Embryonic facial prominence (tissue), 1 donor: ENCODE measurements around the gene SUDS3.

Experiments used
- DNase-seq: peaks from one replicate; pipeline ENCODE4 v3.0.0-alpha.2; 2016; ENCODE audit errors: extremely low spot score

SUDS3 gene

DNA sequence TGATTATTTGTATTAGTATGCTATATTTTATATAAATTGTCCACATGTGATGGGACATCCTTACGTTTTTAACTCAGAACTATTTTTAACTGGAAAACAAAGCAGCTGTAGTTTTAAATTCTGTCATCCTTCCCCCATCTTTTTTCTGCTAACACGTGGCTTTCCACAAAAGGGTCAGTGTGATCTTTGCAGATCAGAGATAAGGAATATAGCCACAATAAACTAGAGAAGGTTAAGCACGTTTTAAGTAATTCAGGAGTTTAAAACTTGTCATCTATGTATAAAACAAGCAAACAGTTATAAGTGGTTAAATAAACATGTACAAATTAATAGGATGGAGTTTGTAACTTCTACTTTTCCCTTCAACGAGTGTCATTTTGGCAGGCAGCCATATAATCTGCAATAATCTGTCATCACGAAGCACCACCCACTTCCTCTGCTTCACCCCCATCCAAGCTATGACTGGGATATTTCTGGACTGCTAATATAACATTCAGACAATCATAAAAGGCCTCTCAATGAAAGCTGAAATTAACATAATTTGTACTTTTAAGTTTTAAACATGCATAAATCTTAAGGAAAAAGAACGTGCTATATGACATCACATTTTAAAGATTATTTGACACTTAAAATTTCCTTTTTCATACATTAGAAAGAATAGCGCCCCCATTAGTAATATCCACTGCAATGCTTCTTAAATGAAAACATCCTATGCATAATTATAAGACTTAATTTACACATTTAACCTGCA is 18.9 kb upstream of the SUDS3 start:
- no peak for DNase-seq

DNA sequence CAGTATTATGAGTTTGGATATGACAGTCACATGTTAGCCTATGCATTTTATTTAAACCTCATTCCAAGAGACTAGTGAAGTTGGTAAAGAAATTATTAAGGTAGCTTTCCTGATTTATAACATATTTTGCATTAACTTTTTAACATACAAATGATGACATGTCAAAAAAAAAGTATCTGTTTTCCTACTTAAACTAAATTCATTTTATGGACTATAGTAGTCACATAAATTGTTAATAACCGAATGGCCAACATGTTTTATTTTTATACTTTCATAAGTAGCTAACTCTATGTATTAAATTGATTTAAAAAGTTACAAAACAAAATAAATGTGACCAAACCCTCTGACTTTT is 18.4 kb upstream of the SUDS3 start:
- no peak for DNase-seq

DNA sequence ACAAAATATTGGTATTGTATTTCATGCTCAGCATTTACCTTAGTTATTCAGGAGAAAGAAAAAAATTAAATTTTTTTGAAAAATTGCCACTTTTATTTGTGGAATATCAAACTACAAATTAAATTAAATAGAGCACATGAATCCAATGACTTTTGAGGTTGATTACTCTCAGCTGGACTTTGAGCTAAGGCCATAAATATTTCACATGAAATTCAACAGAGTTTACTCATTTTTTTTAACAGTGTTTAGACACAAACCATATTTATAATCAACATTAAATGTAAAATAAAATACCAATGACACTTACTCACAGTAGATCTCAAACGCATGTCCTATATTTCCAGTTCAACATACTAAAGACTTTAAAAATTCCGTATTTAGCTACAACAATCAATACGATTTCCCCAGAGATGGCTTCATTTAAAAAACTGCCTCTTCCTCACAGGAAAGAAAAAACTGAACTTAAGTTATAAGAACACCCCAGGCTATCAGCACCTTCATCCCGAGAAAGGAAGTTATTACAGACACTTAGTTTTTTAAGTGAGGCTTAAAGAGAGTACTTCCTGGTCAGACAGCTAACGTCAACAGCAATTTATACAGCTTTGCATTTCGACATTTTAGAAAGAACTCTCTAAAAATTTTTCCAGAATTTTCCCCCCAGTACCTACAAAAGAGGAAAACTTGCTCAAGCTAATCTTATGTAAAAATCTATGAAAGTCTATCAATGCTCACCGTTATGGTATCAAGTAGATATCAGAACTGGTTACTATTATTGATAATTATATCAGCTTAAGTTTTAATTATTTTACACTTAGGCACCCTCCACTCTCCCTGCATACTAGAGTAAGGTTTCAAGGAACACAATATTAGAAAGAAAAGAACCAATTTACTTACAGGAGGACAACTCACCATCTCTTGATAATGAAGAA is 17.5 kb upstream of the SUDS3 start:
- no peak for DNase-seq

DNA sequence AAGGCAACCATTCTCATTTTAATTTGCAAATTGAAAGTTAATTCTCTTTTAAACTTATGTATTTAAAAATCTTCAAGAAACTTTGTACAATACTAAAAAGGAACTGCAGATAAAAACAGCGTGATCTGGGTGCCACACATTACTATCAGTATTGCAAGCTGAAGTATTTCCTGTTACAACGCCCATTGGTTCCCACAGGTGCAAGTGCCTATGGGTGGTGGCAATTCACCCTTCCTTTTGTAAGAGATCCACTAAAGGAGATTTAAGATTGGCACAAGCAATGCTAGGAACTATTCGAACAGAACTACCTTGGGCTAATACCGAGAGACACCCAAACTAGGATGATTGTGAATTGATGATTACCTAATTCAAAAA is 16.8 kb upstream of the SUDS3 start:
- DNase-seq: no peak

DNA sequence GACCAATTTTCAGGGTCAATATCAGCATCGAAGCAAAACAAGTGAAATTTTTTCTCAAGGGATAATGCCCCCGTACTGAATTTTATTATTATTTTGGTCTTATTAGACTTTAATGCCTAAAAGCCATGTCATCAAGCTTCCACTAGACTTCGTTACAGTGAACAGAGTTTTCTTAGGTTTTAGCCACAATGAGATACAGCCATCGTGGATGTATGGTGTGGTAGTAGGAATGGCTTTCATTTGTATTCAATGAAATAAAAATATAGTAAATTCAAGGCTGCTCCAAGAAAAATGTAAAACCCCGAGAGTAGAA is 15.3 kb upstream of the SUDS3 start:
- DNase-seq: no peak

DNA sequence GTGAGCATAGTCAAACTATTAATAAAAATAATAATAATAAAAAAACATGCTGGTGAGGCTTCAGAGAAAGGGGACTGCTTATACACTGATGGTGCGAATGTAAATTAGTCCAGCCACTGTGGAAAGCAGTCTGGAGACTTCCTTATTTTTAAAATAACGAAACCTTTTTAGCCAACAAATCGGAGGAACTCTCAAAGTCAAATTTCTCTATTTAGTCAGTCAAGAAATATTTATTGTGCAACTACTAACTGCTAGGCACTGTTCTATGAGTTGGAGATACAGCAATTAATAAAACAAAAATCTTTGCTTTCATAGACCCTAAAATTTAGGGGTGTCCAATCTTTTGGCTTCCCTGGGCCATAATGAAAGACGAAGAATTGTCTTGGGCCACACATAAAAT is 14.5 kb upstream of the SUDS3 start:
- DNase-seq: no peak

DNA sequence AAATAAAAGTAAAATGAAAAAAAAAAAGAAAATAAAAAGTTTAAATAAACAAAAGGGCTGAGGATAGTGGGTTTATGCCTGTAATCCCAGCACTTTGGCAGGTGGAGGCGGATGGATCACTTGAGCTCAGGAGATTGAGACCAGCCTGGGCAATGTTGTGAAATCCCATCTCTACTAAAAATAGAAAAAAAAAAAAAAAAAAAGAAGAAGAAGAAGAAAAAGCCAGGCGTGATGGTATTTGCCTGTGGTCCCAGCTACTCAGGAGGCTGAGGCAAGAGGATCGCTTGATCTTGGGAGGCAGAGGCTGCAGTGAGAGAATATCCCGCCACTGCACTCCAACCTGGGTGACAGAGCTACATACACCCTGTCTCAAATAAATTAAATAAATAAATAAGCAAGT is 7.5 kb upstream of the SUDS3 start:
- DNase-seq: no peak

DNA sequence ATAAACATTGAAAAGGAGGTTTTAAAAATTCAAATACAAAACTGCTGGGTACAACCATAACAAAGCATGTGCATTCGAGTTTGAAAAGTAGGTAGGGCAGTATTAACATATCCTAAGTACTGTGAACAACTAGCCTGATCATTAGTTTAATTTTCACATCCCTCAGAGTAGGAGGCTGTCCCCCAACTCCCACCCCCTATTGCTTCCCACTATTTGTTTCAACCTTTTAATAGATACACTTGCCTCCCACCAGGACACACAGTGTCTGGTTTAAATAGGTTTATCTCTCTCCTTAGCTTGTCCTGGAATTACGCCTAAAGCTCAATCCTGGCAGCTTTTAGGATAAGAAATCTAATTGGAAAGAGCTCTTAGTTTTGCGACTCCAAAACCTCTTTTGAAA is 5.8 kb upstream of the SUDS3 start:
- DNase-seq: no peak

DNA sequence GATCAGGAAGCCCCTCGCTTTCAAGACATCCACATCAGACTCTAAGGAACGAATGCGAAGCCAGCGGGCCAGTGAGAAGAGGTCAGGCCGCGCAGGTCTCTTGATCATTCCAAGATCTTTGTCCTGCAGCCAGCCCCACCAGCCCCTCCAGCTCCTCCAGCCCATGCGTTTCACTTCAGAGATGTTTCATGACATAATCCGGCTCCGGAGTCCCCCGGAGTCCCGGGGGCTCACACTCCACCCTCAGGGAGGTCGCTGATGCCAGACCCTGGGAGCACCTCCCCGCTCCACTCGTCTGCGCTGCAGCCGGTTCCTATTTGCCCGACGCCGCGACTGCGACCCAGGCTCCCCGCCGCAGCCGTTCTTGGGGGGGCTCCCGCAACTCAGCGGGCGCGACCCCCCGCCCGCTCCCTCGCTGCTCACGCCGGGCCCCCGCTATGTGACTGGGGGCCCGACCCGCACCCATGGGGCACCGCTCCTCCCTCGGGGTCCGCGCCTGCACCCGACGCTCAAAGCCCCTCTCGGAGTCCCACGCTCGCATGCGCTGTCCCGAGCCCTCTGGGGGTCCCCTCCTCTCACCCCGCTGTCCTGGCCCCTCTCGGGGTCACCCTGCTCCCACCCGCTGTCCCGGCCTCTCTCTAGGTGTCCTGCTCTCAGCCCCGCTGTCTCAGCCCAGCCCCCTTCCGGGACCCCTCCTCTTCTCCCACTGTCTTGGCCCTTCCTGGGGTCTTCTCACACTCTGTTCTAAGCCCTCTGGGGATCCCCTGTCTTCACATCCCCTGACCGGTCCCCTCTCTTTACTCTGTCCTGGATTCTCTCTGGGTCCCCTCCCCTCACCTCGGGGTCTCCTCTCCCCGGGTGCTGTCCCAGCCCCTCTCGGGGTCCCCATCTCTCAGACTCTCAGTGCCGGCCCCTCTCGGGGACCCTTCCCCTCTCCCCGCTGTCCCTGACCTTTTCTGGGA is 4.8 kb upstream of the SUDS3 start:
- no peak for DNase-seq

DNA sequence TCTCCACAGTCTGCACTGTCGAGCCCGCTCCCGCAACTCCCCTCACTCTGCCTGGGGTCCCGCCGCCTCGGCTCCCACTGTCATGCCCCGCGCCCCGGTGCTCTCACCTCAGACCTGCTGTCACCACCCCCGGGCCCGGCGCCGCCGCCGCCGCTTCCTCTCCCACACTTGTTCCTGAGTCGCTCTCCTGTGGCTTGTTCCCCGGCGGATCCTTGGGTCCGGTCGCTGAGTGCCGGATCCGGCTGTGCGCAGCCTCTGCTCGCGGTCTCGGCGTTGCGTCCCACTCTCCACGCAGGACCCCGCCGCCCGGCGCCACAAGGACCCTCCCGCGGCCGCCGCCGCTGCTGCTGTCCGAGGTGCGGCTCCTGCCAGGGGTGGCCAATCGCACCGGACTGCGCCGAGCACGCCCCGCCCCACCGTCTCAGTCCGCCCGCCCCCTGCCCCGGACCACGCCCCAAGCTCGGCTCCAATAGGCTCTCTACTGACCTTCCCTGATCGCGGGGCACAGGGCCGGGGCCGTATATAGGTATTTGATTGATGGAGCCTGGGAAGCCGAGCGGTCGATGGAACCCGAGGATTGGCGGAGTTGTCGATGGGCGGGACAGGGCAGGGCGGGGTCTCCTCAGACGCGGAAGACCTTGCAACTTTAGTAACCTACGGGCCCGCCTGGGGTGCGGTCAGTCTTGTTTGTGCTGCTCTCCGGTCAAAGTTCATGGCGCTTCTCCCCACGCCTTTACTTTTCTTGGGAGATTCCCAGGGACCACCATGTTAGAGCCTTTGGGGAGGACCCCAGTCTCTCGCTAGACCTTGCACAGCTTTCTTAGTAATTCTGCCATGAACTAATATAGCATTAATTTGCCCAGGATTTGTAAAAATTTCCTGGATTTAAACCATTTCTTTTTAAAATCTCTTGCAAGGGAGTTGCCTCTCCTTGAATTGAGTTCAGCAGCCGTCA is 3.5 kb upstream of the SUDS3 start, which contains the start of gene TAOK3:
TSS of gene TAOK3 (minus strand) at position 367 of the 955 bp plus-strand sequence. CDS start 117,340 bp downstream, outside the sequence.
- peak; percentile 96 for DNase-seq

DNA sequence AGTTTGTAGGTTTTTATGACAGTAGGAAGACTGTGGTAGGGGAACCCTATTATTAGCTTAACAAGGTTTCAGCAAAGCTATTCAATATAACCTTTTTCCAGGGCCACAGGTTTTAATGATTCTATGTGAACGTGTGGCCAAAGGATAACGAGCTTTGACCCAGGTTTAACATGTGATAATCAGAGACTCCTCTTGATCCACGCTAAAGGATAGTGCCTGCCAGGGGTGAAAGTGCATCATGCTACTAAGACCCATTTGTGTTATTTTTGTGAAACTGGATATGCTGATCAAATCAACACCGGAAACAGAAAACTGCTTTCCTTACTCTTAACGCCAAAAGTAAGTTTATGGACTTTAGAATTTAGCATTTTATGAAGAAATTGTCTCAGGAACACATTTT is 2.7 kb upstream of the SUDS3 start:
- DNase-seq: no peak

DNA sequence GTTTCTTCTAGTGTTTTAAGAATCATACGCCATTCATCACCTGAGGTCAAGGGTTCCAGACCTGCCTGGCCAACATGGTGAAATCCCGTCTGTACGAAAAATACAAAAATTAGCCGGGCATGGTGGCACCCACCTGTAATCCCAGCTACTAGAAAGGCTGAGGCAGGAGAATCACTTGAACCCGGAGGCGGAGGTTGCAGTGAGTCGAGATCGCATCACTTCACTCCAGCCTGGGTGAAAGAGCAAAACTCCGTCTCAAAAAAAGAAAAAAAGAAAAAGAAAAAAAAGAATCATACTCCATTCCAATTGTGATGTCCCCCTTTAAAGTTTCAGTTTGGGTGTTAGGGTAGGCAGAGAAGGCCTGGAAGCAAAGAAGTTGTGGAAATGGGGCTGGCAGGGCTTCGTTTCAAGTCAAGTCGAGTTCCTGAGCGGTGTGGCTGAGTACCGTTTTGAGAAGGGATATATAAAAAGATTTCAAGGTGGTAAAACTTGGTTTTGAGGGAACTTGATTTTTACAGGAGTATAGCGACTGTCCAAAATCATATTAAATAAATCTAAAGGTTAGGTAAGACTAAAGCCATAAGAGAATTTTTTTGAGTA is 2.1 kb upstream of the SUDS3 start:
- DNase-seq: no peak

DNA sequence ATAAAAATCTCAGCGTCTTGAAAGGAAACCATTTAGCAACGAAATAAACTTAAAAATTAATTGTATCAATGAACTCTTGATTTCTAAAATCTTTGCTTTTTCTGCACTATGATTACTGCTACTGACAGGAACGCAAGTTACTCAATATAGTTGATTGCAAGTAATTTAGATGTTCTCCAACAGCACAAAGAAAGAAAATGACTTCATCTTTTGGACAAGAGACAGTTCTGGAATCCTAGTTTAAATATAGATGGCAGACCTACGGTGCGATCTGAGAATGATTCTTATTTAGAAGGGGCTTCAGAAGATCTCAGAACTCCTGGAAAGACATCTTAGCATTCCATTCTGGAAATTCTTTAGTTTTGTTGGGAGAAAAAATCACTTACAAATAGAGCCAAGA is 1.4 kb upstream of the SUDS3 start:
- no peak for DNase-seq

DNA sequence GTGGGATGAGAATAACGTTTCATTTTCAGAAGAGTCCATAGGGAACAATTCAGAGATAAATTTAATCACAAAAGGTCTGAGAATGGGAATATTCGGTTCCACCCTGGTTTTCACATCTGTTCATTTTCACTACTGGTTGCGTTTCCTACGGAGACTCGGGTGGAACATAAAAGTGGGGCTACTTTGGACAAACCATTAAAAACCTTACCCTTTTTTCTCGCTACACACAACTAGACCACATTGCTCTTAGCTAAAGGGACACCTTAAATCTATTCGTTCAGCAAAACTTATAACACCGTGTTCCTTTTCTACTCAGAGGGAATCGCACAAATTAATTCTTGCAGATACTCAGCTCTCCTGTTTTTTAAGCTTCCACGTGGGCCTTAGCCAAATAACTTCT is 1.0 kb upstream of the SUDS3 start:
- DNase-seq: no peak

DNA sequence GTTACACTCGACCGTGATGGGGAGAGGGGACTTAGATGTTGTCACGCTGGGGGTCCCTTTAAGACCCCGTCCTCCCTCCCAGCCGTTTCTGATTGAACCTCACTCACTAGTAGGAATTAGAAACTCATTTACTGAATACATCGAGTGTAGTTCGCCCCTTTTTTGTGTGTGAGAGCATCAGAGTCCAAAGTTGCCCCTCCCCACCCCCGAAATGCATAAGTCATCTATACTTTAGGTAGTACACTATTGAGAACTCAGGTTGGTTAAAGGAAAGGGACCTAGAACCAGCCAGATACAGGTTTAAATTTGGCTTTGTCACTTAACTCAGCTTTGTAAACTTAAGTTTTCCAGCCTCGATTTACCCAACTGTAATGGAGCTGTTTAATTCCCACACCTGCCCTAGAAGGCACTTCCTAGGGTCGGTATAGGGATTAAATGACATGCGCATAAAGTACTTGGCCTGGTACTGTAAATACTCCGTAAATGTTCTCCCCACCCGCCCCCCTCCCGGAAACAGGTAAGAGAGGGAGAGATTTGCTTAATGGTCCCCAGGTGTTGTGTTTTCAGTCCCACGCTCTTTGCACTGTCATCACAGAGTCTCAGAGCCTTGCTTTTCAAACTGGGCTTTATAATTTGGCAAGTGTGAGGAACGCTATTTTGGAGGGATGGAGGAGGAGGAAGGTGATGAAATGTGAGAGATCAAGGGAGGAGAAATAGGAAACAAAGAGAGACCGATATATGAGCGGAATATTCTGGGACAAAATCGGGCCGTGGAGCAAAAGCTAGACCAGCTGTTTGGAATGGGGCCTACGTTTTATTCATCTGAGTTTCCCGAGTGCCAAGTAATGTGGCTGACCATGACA is 897 bp downstream of the SUDS3 start:
- no peak for DNase-seq

DNA sequence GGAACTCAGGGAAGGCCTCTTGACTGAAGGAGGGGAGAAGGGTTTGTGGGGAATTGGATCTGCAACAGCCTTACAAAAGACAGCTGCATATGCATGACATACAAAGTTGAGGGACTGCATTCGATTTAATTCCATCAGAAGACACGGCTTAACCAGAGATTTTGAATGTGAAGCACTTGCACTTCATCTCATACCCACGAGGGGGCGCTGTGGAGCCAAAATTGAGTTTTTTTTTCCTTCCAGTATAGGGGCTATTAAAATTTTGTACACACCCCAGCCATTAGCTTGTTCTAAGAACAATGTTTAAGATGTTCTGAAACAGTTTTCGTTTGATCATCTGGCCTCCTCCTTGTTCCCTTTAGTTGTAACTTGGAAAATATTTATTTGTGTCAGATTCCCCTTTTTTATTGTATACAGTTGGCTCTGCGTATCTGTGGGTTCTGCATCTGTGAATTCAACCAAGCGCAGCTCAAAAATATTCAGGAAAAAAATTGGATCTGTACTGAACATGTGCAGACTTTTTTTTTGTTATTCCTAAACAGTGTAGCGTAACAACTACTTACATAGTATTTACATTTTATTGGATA is 1.6 kb downstream of the SUDS3 start:
- DNase-seq: peak; percentile 36

DNA sequence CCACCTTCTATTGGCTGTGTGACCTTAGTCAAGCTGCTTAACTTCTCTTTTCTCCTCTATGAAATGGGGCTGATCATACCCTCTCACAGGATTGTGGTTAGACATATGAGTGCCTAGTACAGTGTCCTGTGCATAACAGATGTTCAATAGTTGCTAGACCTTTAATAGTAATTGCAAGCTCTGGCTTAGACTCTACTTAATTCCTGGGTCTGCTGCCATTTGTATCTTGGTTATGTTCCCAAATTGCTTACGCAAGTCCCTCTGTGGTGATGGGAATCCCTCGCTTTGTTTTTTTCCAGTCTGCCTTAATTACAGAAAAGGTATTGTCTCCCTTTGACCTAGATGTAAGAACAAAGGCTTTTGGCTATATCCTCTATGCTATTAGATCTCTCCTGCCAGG is 15.1 kb downstream of the SUDS3 start:
- DNase-seq: no peak

DNA sequence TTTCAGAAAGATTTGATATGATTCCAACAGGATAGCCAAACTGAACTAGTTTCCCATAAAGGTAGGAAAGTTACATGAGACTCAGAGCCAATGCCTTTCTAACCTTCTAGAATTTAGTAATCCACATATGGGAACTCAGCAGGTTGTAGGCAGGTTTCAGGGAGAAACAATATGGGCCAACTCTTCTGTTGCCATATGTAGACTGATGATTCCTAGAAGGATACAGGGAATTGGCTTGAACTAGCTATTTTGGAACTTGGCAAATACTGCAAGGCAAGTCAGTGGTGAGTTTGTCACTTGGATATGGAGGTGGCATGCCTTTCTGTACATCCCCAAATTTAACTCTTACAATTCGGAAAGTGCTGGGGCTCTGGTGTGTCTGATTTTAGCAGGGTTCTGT is 15.5 kb downstream of the SUDS3 start:
- DNase-seq: no peak
